Measurements from ENCODE around the gene CDC123. TPM values are rescaled to one million over a fixed set of nuclear protein-coding genes. Genes with fewer than 3 reads are reported as not detected.
A peak's percentile ranks its signal among the peaks of the same experiment; 100 is the strongest.
"Not testable (repeated sequence)": the region's sequence is repeated elsewhere in the genome, so short reads cannot be mapped to it uniquely, and the experiment has no call there.

Gene CDC123
- total RNA-seq, 2 experiments from 2014 or later = 56.7 to 69.2 TPM

DNA sequence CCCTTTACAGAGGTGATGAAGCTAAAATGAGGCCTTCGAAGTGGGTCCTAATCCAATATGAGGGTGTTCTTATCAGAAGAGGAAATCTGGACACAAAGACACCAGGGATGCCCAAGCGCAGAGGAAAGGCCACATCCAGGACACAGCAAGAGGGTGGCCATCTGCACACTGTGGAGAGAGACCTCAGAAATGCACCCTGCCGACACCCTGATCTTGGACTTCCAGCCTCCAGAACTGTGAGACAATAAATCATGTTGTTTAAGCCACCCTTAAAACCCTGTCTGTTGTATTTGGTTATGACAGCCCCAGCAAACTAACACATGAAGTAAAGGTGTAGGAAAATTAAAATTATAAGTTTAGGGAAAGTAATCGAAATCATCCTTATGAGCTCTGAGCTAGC is 64.0 kb downstream of the CDC123 start:
- Mint-ChIP-seq H3K36me3 (peaks cover 3% of the 10 kb centered on the region), H3K4me1 (peaks cover 14% of the 10 kb centered on the region), H3K27me3 (no peaks in the 10 kb centered on the region), H3K27ac (no peak overlapping the region), H3K4me3 (no peak overlapping the region), H3K9me3 (no peaks in the 10 kb centered on the region)
- no peak for DNase-seq
- POLR2A ChIA-PET = no interaction called here
- no peak for ATAC-seq (ENCODE audit: low read depth)

DNA sequence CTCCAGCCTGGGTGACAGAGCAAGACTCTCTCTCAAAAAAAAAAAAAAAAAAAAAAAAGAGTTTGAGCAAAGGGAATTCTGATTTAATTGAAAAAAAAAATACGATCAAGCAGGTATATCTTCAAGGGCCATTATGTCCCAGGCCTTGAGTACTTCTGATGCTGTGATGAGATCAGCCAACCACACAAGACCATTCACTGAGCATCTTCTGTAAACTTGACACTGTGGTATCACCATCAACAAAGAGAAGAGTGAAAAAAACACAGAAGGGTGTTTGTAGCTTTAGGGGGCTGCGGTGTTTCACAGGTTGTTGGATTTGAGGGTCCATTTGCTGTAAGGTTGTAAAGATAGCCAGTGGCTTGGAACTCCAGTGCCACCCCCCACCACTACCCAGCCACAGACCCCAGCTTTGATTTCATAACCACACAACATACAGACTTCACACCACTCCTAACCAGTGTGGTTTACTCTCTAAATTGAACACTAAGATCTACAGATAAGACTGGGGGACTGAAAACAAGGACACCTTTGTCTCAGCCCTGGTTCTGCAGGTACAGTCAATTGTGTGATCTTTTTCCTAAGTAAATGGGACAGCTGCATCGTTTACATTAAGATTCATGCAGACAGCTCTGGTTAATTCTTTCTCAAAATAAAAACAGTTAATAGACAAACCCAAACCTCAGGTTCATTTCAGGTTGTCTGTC is 66.4 kb downstream of the CDC123 start:
- ATAC-seq (ENCODE audit: low read depth) (peak; percentile 38), DNase-seq (no peak)
- peaks cover 14% of the 10 kb centered on the region for H3K4me1 Mint-ChIP-seq
- no peaks in the 10 kb centered on the region for H3K9me3 Mint-ChIP-seq
- H3K27me3 Mint-ChIP-seq = no peaks in the 10 kb centered on the region
- H3K36me3 Mint-ChIP-seq = peaks cover 3% of the 10 kb centered on the region
- no peak overlapping the region for H3K27ac Mint-ChIP-seq
- no peak overlapping the region for H3K4me3 Mint-ChIP-seq
- POLR2A ChIA-PET = no interaction called here

DNA sequence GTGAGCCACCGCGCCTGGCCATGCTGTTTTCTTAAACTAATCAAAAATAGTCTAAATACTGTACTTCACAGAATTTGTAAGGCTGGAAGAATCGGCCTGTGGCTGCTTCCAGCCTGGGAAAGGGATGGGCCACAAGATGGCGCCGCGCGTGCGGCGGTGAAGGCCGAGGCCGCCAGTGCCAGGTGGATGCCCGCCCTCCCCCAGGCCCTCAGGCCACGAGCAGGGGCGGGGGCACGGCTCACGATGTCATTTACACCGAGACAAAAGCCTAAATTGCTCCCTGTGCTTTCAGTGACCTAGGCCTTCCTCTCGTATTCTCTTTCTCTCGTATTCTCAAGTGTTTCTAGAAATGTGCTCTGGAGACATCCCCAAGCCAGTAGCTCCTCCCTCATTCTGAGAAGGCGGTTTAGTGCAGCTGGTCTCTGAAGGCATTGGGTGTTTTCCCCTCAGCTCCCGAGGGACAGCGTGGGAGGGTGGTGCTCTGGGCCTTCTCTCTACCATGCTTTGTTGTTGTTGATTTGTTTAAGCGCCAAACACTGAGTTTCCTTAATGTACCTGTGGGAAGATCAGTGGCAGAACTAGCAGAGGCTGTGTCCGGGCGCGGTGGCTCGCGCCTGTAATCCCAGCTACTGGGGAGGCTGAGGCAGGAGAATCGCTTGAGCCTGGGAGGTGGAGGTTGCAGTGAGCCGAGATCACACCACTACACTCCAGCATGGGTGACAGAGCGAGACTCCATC is 68.4 kb downstream of the CDC123 start:
- H3K9me3 Mint-ChIP-seq = no peaks in the 10 kb centered on the region
- DNase-seq = peak; percentile 77

GRCh38 chr10:12269056-12269455 is 73.1 kb downstream of the CDC123 start:
- ATAC-seq (ENCODE audit: low read depth) = no peak
- POLR2A ChIA-PET = no interaction called here
- Mint-ChIP-seq H3K27me3 (peaks cover 2% of the 10 kb centered on the region), H3K36me3 (no peaks in the 10 kb centered on the region), H3K9me3 (no peaks in the 10 kb centered on the region), H3K4me1 (peaks cover 5% of the 10 kb centered on the region), H3K4me3 (no peak overlapping the region), H3K27ac (no peak overlapping the region)
- no peak for DNase-seq

More for the DNA sequence above, 68.4 kb downstream of the CDC123 start:
- H3K4me1 Mint-ChIP-seq = peaks cover 14% of the 10 kb centered on the region
- peaks cover 3% of the 10 kb centered on the region for H3K36me3 Mint-ChIP-seq
- POLR2A ChIA-PET = interaction anchor here (0.5 to 1.0 kb wide), 3 partner anchors 221 to 1074 kb away, joined by 3 read pairs; no protein-coding TSS in a partner anchor
- peak overlapping the region; percentile 71 for H3K4me3 Mint-ChIP-seq
- H3K27me3 Mint-ChIP-seq = no peaks in the 10 kb centered on the region
- peak; percentile 79 for ATAC-seq (ENCODE audit: low read depth)
- H3K27ac Mint-ChIP-seq = peak overlapping the region; percentile 66

DNA sequence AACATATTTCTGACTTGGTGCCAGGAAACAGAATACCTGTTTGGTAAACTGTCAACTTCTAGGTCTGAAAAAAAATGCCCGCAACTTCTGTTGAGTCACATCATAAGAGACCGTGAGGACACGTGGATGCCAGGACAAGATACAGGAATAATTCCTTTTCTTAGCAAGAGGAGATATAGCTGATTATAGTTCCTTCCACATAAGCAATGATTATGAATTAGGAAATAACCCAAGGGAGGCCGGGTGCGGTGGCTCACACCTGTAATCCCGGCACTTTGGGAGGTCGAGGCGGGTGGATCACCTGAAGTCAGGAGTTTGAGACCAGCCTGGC is 75.2 kb downstream of the CDC123 start:
- Mint-ChIP-seq H3K9me3 (no peaks in the 10 kb centered on the region), H3K4me1 (no peaks in the 10 kb centered on the region), H3K27ac (no peak overlapping the region), H3K36me3 (no peaks in the 10 kb centered on the region), H3K27me3 (peaks cover 2% of the 10 kb centered on the region), H3K4me3 (no peak overlapping the region)
- ATAC-seq (ENCODE audit: low read depth) (no peak), DNase-seq (no peak)
- POLR2A ChIA-PET = no interaction called here

- H3K27me3 Mint-ChIP-seq; H3K4me3 Mint-ChIP-seq; H3K36me3 Mint-ChIP-seq; H3K9me3 Mint-ChIP-seq; DNase-seq; H3K27ac Mint-ChIP-seq; H3K4me1 Mint-ChIP-seq; POLR2A ChIA-PET; ATAC-seq (ENCODE audit: low read depth): not testable (repeated sequence)
These were observed 81.9 kb downstream of the CDC123 start for GRCh38 chr10:12277862-12278261.

DNA sequence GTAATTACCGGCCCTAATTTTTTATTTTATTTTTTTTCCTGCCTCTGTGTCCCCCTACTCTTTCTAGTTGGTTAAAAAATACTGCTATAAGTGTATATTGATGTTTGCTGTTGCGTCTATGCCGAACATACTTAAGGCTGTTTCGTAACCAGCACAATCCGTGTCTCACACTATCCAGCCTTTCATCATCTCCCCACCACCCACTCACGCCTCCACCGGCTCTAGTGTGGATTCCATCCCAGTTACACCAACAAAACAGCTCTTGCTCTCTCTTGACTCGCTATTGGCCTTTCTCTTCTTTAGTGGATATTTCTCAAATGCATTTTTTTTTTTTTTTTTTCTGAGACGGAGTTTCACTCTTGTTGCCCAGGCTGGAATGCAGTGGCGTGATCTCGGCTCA is 83.3 kb downstream of the CDC123 start:
- no peak overlapping the region for H3K27ac Mint-ChIP-seq
- H3K4me1 Mint-ChIP-seq = no peaks in the 10 kb centered on the region
- no peak for DNase-seq
- ATAC-seq (ENCODE audit: low read depth) = no peak
- H3K4me3 Mint-ChIP-seq = no peak overlapping the region
- no peaks in the 10 kb centered on the region for H3K36me3 Mint-ChIP-seq
- peaks cover 4% of the 10 kb centered on the region for H3K9me3 Mint-ChIP-seq
- POLR2A ChIA-PET = no interaction called here
- H3K27me3 Mint-ChIP-seq = peaks cover 2% of the 10 kb centered on the region

DNA sequence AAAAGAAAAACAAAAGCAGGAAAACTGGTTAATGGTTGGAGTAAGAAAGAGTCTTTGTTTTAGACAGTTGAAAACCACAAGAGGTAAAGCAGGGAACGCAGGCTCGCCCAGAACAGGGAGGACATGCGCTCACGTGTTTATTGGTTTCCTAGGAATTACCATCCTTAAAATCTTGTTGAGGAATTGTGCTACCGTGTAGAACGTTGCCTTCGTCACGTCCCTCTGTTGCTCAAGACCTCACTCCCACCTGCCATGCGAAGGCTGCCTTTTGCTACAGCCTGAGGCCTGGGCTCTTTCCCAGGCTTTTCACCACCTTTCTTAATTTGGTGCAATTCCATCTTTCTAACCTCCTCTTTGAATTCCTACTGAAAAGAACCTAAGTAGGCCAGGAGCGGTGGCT is 91.8 kb downstream of the CDC123 start:
- ATAC-seq (ENCODE audit: low read depth) (no peak), DNase-seq (no peak)
- no peaks in the 10 kb centered on the region for H3K36me3 Mint-ChIP-seq
- no peak overlapping the region for H3K27ac Mint-ChIP-seq
- peaks cover 2% of the 10 kb centered on the region for H3K9me3 Mint-ChIP-seq
- H3K4me3 Mint-ChIP-seq = no peak overlapping the region
- no peaks in the 10 kb centered on the region for H3K27me3 Mint-ChIP-seq
- H3K4me1 Mint-ChIP-seq = no peaks in the 10 kb centered on the region
- POLR2A ChIA-PET = no interaction called here

DNA sequence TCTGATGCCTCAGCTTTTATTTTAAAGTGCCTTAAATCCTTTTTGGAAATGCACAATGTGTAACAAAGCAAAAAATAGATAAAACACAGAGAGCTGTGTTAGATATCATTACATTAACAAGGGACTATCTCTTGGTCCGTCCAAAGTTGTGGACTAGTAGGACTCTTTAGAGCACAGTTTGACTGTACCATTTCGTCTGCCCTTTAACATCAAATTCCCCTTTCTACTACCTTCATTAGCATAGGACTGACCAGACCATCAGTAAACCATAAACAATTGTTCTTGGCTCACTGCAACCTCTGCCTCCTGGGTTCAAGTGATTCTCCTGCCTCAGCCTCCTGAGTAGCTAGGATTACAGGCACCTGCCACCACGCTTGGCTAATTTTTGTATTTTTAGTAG is 101.8 kb downstream of the CDC123 start:
- DNase-seq; H3K4me1 Mint-ChIP-seq; H3K27ac Mint-ChIP-seq; ATAC-seq (ENCODE audit: low read depth); H3K9me3 Mint-ChIP-seq; H3K27me3 Mint-ChIP-seq; H3K36me3 Mint-ChIP-seq; POLR2A ChIA-PET; H3K4me3 Mint-ChIP-seq: not testable (repeated sequence)

DNA sequence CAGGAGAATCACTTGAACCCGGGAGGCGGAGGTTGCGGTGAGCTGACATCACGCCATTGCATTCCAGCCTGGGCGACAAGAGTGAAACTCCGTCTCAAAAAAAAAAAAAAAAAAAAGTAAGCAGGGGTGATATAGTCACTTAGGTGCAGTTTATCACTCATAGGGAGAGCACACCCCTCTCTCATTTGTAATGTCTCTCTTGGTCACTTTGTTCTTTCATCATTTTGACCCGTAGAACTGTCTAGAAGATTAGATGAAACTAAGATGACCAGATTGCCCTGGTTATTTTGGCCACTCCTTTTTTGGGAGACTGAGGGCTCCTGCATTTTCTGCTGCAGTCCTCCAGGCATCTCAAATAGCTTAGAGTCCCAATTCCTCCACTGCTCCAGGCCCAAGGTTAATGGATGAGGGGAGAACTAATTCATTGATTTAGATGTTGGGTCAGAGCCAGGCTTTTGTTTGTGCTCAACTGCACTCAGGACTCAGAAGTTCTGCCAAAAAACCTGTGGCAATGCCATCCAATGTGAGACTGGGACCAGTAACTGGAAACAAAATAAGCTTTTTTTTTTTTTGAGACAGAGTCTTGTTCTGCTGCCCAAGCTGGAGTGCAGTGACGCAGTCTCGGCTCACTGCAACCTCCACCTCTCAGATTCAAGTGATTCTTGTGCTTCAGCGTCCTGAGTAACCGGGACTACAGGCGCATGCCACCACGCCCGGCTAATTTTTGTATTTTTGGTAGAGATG is 103.4 kb downstream of the CDC123 start:
- Mint-ChIP-seq H3K9me3 (peaks cover 1% of the 10 kb centered on the region), H3K36me3 (no peaks in the 10 kb centered on the region), H3K4me3 (no peak overlapping the region), H3K27ac (no peak overlapping the region), H3K27me3 (no peaks in the 10 kb centered on the region), H3K4me1 (no peaks in the 10 kb centered on the region)
- ATAC-seq (ENCODE audit: low read depth) (no peak), DNase-seq (no peak)
- POLR2A ChIA-PET = no interaction called here

Other genes starting within 250 kb of the CDC123 start
- 10 to 100 TPM; 30.4 to 31.0 TPM for gene UPF2, start 153.4 kb upstream of the CDC123 start, total RNA-seq
- 10 to 100 TPM; 18.3 to 19.2 TPM for gene DHTKD1, start 127.2 kb upstream of the CDC123 start, total RNA-seq
- gene SEC61A2, start 66.5 kb upstream of the CDC123 start, total RNA-seq = 10 to 100 TPM; 13.2 to 14.5 TPM
- 10 to 100 TPM; 71.4 to 74.8 TPM for gene NUDT5, start 297 bp upstream of the CDC123 start, total RNA-seq
- 1 to 10 TPM; 7.5 to 9.0 TPM for gene CAMK1D, start 153.4 kb downstream of the CDC123 start, total RNA-seq